HG03460 (cell line): ENCODE data around the gene KIF18B.

Source experiments
- ATAC-seq: cut with Tn5 transposase; IDR thresholded peaks from one replicate; pipeline ENCODE4 v1.9.1; 2021; ENCODE audit not compliant: unreplicated experiment

KIF18B gene

DNA sequence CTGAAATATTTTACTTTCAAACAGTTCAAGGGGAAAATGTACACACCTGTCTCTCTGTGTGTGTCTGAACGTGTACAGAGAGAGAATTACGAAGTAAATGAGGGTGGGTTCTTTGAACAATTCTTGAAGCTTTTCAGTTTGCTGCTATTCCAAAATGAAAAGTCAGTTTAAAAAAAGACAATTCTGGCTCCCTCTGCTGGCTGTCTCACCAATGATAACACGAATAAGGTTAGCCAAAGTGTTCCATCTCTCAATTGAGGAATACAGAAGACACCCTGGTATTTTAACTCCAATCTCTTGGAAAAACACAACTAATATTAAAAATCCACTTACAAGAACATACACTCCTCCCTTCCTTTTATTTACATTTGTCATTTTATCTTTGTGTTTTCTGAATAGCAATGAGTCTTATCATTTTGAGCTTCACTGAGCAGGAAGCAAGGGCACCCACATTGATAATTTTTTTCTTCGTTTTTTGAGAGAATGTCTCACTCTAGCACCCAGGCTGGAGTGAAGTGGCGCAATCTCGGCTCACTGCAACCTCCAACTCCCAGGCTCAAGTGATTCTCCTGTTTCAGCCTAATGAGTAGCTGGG, 68.8 kb downstream of the KIF18B start:
- no peak for ATAC-seq

- no peak for ATAC-seq
Observed at GRCh38 chr17:44877121-44877520, 70.5 kb downstream of the KIF18B start.

DNA sequence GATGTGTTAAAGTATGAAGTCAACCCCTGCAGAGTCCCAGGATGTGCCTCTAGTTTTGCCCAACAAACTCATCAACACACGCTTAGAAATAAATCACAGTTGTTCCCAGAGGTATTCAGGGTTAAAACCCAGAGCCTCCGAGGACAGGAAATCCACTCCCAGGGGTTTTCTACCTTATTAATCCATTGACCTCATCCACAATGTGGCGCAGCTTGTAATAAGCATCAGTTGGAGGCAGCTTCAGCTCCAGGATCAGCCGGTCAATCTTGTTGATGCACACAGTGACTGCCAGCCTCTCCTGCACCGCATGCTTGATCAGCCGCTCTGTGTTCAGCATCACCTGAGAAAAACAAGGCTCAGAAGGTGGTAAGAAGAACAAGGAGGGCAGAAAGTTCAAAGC, 71.8 kb downstream of the KIF18B start:
- no peak for ATAC-seq
